ENCODE measurements around the gene GNS.

GNS gene

GRCh38 chr12:64735442-64735841, 23.8 kb downstream of the GNS start:
- DNase-seq = no peak

GRCh38 chr12:64733857-64734256, 25.3 kb downstream of the GNS start:
- no peak for DNase-seq

GRCh38 chr12:64731683-64732082, 27.5 kb downstream of the GNS start:
- no peak for DNase-seq

- no peak for DNase-seq
Observed at GRCh38 chr12:64730588-64730969, 28.6 kb downstream of the GNS start.

- no peak for DNase-seq
Observed at GRCh38 chr12:64729909-64730587, 29.2 kb downstream of the GNS start.

GRCh38 chr12:64724201-64724745, 34.9 kb downstream of the GNS start:
- DNase-seq = no peak

GRCh38 chr12:64723630-64724029, 35.6 kb downstream of the GNS start:
- no peak for DNase-seq

GRCh38 chr12:64722835-64723234, 36.4 kb downstream of the GNS start:
- no peak for DNase-seq

GRCh38 chr12:64720884-64721283, 38.3 kb downstream of the GNS start:
- DNase-seq = no peak

- DNase-seq = no peak
Observed at GRCh38 chr12:64718649-64719048, 40.6 kb downstream of the GNS start.

- no peak for DNase-seq
Observed at GRCh38 chr12:64716839-64717455, 42.3 kb downstream of the GNS start.

GRCh38 chr12:64716371-64716770, 42.8 kb downstream of the GNS start:
- no peak for DNase-seq

- peak; percentile 67 for DNase-seq
Observed at GRCh38 chr12:64714551-64714968, 44.6 kb downstream of the GNS start.

GRCh38 chr12:64713376-64713775, 45.8 kb downstream of the GNS start:
- DNase-seq = no peak

- DNase-seq = no peak
Observed at GRCh38 chr12:64709429-64709828, 49.8 kb downstream of the GNS start.

- DNase-seq = no peak
Observed at GRCh38 chr12:64707926-64708325, 51.3 kb downstream of the GNS start.

GRCh38 chr12:64707362-64707761, 51.8 kb downstream of the GNS start:
- DNase-seq = no peak

GRCh38 chr12:64706857-64707256, 52.3 kb downstream of the GNS start:
- DNase-seq = no peak

- DNase-seq = no peak
Observed at GRCh38 chr12:64706306-64706705, 52.9 kb downstream of the GNS start.

GRCh38 chr12:64701283-64701682, 57.9 kb downstream of the GNS start:
- no peak for DNase-seq

- no peak for DNase-seq
Observed at GRCh38 chr12:64700532-64700931, 58.7 kb downstream of the GNS start.

- DNase-seq = peak; percentile 54
Observed at GRCh38 chr12:64699504-64700115, 59.6 kb downstream of the GNS start.

GRCh38 chr12:64696080-64696741, 63.0 kb downstream of the GNS start:
- no peak for DNase-seq

- DNase-seq = no peak
Observed at GRCh38 chr12:64695550-64695949, 63.7 kb downstream of the GNS start.

Data from CD4-positive, alpha-beta T cell treated with Interleukin-15 for 1 hour (primary cell).